Head of caudate nucleus (tissue), 42 donors: ENCODE data around the gene SVOP.
"Not testable (repeated sequence)": the region's sequence is repeated elsewhere in the genome, so short reads cannot be mapped to it uniquely, and the experiment has no call there.

ENCODE experiments used
- DNase-seq, 42 donors: peaks; one replicate each; pipeline versions ENCODE4 v3.0.0 to v3.0.0-alpha.2; 2020 to 2021; ENCODE audit warnings: mixed read lengths in 7 of 42
- intact Hi-C: fragments of 100-400 bp; cut with DNase I; formaldehyde crosslinking; loops from one replicate; pipeline ENCODE4 v1.15.0; 2022

Gene SVOP

GRCh38 chr12:109020796-109021380 is at the start of gene SVOP:
Gene SVOP, minus strand, starts transcription at chr12:109021068. Its CDS starts 200 bp downstream, at chr12:109020868.
- DNase-seq: peak; percentile 69 to 95 (median 87)
- intact Hi-C loops: no loop called here

GRCh38 chr12:109069307-109070271 is 48.7 kb upstream of the SVOP start:
- DNase-seq: no peak
- intact Hi-C loops: no loop called here

GRCh38 chr12:109065853-109066193 is 45.0 kb upstream of the SVOP start:
- peak in 1 of 42 donors; percentile 10 for DNase-seq
- intact Hi-C loops: no loop called here

GRCh38 chr12:109065154-109065852 is 44.4 kb upstream of the SVOP start:
- DNase-seq: peak in 1 of 42 donors; percentile 14

DNA sequence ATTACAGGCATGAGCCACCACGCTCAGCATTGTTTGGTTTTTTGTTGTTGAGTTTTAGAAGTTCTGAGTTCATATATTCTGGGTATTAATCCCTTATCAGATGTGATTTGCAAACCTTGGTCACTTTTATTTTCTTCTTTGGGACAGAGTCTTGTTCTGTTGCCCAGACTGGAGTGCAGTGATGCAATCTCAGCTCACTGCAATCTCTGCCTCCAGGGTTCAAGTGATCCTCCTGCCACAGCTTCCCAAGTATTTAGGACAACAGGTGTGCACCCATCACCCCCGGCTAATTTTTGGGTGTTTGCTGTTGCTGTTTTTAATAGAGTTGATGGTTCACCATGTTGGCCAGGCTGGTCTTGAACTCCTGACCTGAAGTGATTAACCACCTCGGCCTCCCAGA is 43.3 kb upstream of the SVOP start:
- DNase-seq: no peak
- intact Hi-C loops: no loop called here

More at GRCh38 chr12:109065154-109065852, 44.4 kb upstream of the SVOP start:
- intact Hi-C loops: no loop called here

DNA sequence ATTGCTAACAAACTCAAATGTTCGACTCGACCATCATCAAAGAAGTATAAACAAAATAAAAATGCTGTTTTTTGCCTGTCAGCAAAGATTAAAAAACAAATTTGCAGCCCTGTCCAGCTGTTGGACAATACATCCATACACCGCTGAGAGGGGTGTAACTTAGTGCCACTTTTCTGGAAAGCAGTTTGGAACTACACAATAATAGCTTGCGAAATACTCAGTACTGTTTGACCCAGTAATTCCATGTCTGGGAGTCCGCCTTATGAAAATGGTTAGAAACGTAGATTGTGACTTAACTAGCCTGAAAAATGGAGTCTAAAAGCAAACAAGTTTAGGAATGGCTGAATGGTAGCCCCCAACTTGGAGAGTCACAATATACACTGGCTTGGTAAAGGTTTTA is 37.9 kb upstream of the SVOP start:
- DNase-seq: no peak
- intact Hi-C loops: no loop called here

DNA sequence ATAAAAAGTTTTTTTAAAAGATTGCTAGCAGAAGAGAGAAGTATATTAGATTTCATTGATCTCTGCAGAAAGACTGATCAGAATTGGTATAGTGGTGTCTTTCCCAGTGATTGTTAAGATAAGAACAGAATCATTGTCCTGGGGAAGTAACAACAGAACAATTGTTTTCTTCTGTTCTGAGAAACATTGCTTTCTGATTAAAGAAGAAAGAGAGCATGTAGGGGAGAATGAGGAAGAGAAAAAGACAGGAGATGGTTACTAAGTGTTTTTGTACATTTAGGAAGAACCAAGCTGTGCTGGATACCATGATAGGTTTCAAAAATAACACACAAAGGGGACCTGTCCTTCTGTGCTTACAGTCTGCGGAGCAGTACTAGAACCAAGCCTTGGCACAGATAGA is 36.5 kb upstream of the SVOP start:
- intact Hi-C loops: no loop called here
- peak in 3 of 42 donors; percentile 19 to 31 (median 28) for DNase-seq

DNA sequence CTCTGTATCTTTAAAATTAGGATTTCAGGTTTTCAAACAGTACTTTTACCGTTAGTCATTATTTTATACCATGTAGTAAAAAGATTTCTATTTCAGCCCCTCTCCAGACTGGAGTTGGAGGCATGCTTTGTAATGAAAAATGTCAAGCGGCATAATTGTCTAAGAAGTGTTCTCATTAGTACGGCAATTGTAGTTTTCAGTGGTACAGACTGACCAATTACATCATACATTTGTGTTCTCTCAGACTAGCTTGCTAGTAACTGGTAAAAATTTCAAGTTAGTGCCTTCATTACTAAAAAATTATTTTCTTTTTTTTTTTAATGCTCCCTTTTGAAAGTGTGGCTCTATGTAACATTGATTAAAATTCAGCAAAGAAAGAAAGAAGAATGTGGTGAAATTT is 36.0 kb upstream of the SVOP start:
- peak in 1 of 42 donors; percentile 14 for DNase-seq
- intact Hi-C loops: no loop called here

GRCh38 chr12:109054520-109054919 is 33.7 kb upstream of the SVOP start:
- DNase-seq: no peak
- intact Hi-C loops: loop anchor here (5.0 kb wide), 1 partner anchor 38 kb away; the partner anchor contains the start of gene ALKBH2

GRCh38 chr12:109054124-109054513 is 33.3 kb upstream of the SVOP start:
- DNase-seq: not testable (repeated sequence)
- intact Hi-C loops: loop anchor here (5.0 kb wide), 1 partner anchor 38 kb away; the partner anchor contains the start of gene ALKBH2

DNA sequence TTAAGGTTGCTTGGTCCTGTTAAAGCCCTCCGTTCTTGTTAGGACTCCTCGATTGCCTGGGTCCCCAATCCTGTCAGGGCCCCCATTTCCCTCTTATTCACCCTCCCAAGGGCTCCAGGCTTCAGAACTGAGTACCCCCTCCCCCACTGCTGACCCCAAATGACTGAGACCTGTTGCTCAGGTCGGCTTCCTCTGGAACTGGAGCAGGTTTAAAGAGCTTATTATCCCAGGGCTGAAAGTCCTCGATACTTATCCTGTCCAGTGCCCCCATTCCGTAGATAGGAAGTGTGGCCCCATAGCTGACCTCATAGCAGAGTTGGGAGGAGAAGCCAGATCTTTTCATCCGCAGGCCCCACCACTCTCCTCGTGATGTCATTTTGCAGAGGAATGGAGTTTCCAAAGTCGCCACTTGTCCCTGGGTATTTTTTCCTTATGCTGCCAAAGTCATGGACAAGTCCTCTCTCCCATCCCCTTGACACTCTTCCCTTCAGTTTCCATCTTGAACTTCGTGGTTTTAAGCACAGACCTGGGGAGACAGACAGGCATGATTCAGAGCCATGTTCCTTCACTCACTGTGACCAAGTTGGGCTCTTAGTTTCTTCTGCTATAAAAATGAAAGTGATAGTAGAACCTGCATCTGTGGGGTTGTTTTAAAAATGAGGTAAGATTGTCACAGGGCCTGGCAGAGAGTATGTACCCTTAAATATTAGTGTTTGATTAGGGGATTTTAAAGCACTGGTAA is 32.7 kb upstream of the SVOP start:
- no peak for DNase-seq
- intact Hi-C loops: loop anchor here (5.0 kb wide), 1 partner anchor 39 kb away; the partner anchor contains the start of gene ALKBH2

GRCh38 chr12:109052414-109053323 is 31.8 kb upstream of the SVOP start, which contains the start of gene USP30:
Gene USP30, plus strand, starts transcription at chr12:109052576. Its CDS starts 103 bp downstream, at chr12:109052679.
- DNase-seq: peak; percentile 79 to 96 (median 90)
- intact Hi-C loops: loop anchor here (5.0 kb wide), 1 partner anchor 40 kb away; the partner anchor contains the start of gene ALKBH2

DNA sequence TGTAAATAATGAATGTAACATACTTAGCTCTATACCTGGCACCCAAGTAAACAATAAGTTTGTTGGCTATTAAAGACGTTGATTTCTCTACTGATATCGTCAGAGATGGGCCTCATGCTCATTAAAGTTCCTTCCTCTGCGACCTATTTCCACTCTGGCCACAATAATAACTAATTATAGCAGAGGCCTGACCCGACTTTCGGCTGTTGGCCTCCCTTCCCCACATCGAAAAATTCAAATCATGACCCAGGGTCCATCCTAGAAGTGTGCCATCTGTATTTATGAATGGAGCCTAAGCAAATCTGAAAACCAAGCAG is 31.2 kb upstream of the SVOP start:
- DNase-seq: no peak
- intact Hi-C loops: loop anchor here (5.0 kb wide), 1 partner anchor 40 kb away; the partner anchor contains the start of gene ALKBH2

- DNase-seq: not testable (repeated sequence)
- intact Hi-C loops: loop anchor here (5.0 kb wide), 1 partner anchor 43 kb away; the partner anchor contains the start of gene ALKBH2
These were observed 28.9 kb upstream of the SVOP start for GRCh38 chr12:109049794-109050193.

GRCh38 chr12:109048706-109049105 is 27.8 kb upstream of the SVOP start:
- DNase-seq, intact Hi-C loops: not testable (repeated sequence)

GRCh38 chr12:109047081-109047805 is 26.4 kb upstream of the SVOP start:
- no peak for DNase-seq
- intact Hi-C loops: no loop called here

GRCh38 chr12:109044241-109044640 is 23.4 kb upstream of the SVOP start:
- no peak for DNase-seq
- intact Hi-C loops: no loop called here
